NCI-H2171 treated with DMSO at 0.1 percent for 48 hours (cell line): Measurements from ENCODE around the gene ACTRT3.

Experiments
- DNase-seq: peaks from one replicate; lab custom pipeline; 2025; lab: John Stamatoyannopoulos, UW

The ACTRT3 gene

GRCh38 chr3:169769287-169770181 lies at the start of gene ACTRT3:
TSS of gene ACTRT3 (minus strand) at chr3:169769561. CDS start at chr3:169769520, 41 bp downstream.
- DNase-seq, result peak; percentile 84

- no peak for DNase-seq
These were observed 49.0 kb upstream of the ACTRT3 start for GRCh38 chr3:169818316-169818715.

- no peak for DNase-seq
These were observed 46.3 kb upstream of the ACTRT3 start for GRCh38 chr3:169815590-169816150.

- peak; percentile 41 for DNase-seq
These were observed 44.6 kb upstream of the ACTRT3 start for GRCh38 chr3:169813757-169814517.

DNA sequence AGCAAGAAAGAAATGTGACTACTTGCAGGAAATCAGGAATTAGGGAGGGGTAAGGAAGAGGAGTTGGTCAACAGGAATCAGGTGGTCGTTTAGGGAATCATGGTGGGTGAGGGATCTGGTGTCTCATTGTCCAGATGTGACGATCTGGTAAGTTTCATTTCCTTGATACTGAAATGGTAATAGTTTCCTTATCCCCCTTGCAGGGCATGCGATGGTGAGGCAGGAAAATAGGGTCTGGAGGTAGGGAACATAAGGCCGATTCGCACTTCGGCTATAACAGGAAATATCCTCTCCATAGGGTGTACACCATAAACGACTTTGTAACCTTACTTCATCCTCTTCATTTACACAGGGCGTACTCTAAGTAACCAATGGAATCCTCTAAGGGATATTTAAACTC lies 43.9 kb upstream of the ACTRT3 start:
- DNase-seq, result no peak

DNA sequence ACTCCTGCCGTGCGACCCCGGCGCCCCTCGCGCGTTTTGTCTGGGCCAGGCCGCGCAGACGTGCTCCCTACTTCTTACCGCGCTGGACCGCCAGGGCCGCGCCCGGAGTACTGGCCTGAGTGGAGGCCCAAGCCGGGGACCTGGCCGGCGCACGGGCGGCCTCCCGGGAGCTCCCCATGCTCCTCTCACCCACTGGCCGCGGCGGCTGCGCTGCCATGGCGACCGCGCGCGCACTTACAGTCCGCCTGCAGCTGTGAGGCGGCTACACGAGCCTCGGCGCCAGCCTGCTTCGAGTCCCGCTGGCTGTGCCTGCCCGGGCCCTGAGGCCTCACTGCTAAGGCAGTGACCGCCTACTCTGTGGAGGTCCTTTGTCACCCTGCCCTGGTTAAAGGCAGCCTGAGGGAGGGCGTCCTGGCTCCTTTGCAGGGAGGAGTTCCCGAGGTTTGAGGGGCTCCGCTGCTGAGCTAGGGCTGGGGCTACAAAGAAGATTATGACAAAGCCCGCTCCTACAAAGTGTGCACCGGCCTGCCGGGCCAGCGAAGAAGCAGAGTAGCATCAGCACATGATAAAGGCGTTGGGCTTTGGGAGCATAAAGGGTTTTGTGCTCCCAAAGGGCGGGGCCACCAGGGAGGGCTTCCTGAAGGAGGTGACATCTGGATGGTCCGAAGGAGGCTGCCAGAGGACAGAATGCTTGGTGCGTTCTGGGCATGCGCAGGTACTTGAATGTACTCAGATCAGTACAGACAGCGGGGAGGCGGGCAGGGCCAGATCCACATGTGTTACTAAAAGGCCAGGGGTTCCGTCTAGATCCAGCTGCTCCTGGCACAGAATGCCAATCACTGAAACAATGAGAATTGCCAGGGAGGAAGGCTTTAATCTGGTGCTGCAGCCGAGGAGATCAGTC lies 43.2 kb upstream of the ACTRT3 start, which contains the start of the genes LRRC34 and LRRIQ4:
LRRC34 (minus strand) TSS at position 573 of the 904 bp plus-strand sequence; CDS start at position 217, 356 bp downstream.
LRRIQ4 (plus strand) TSS at position 539 of the 904 bp plus-strand sequence. CDS start 9,052 bp downstream, outside the sequence.
- DNase-seq, result peak; percentile 84

- peak; percentile 40 for DNase-seq
These were observed 42.4 kb upstream of the ACTRT3 start for GRCh38 chr3:169811631-169812331.

- no peak for DNase-seq
These were observed 40.0 kb upstream of the ACTRT3 start for GRCh38 chr3:169809230-169809795.

DNA sequence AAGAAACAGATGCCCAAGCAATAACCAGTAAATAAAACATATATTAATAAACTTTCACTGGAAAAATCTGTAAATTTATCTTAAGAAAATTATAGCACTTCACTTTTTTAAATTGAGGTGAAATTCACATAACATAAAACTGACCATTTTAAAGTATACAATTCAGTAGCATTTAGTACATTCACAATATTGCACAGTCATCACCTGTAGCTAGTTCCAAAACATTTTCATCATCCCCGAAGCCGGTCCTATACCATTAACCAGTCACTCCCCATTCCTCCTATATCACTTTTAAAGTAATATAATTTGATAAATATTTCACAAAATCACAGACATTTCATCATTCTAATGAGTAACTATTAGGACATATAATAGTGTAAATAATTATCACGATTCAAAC lies 35.3 kb upstream of the ACTRT3 start:
- DNase-seq, result no peak

DNA sequence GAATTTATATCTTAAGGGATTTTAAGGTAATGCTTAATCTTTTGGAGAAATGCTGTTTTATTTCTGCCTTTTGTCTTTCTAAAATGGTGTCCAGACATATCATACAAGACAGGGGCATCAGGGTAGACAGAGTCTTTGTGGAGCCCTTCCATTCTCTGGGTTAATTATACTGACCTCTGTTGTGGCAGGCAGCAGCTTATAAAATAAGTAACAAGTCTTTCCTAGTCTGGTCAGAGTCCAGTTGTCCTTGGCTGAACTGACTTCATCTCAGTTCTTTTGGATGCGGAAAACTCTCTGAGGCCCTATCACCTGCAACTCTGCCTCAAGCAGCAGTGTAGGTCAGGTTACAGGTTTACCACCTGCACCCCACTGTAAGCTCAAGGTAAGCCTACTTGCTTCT lies 23.0 kb upstream of the ACTRT3 start:
- DNase-seq, result no peak

DNA sequence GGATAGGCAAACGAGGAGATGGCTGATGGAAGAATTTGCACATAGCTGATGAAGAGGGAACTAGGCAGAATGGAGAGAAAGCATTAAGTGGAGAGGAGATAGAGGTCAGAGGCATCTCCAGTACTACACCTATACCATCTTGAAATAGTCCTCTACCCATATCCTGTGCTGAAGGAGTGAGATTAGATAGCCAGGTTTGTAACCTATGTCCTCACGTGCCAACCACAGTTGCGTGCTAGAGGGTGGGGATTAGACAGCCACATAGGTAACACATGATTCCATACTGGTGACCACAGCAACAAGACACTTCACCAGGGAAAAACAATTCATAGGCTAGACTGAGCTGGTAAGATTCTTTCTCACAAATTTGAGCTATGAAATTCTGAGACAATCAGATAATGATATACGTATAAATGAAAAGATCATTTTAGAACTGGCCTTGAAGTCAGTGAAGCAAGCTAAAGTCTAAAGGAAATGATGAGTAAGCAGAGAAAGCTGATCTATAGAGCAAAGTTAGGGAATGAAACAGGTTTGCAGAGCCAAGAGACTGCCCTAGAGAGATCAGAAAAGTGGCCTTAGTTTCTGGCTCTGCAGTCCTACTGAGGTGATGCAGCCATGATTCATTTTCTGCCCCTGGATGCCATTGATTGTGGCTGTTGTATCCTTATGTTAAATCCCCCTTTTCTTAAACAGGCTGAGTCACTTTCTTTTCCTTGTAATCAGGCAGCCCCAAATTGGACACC lies 21.5 kb upstream of the ACTRT3 start:
- no peak for DNase-seq

GRCh38 chr3:169790219-169790618 lies 20.9 kb upstream of the ACTRT3 start:
- DNase-seq, result no peak

GRCh38 chr3:169787791-169788190 lies 18.4 kb upstream of the ACTRT3 start:
- DNase-seq, result no peak

DNA sequence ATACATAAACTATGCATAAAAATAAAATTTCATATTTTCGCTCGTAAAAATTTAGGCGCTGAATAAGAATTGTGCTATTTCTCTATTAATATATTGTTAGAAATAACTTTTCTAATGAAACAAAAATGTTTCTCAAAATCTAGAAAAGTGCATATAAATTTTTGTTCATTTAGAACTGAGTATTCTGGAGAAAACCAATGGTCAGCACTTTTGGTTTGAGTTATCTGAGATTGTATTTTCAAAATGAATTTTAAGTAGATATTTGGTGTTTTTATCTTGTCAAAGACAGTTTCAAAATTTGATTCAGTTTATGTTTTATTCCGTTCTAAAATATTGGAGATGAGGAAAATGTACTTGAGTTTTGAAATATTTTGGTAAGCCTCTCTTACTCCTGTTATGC lies 17.8 kb upstream of the ACTRT3 start:
- no peak for DNase-seq

DNA sequence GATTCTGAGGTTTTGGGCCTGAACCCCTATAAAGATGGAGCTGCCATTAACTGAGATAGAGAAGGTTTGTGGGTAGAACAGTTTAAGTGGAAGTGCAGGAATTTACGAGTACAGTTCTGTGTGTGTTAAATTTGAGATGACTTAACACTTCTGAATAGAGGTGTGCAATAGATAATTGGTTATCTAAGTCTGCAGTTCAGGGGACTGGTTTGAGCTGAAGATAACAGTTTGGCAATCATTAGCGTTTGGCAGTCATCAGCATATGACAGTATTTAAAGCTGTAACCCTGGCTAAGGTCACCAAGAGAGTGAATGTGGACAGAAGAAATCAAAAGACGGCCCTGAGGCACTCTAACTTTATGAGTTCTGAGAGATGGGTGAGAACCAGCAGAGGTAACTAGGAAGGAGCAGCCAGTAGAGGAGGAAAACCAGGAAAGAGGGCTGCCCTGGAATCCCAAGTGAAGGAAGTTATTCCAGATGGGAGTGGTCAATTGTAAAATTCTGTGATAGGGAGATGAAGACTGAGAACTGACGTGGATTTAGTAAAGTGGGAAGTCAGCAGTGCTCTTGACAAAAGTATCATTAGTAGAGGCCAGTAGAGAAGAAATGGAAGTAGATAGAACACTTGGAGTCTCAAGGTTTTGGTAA lies 12.0 kb upstream of the ACTRT3 start:
- DNase-seq, result no peak

DNA sequence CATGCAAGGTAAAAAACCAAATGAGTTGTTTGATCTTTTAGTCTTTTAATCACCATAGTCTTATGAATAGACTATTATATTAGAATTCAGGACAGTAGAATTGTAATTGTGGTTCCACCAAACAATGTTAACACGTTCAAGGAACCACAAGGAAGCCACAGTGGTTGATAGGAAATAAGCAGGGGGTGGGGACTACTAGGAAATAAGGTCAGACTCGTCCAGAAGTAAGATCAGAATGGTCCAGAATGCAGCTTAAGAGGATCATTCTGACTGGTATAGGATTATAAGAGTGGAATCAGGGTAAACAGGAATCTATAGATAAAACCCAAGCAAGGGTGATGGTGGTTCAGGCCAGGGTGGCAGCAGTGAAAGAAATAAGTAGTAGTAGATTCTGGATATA lies 11.4 kb upstream of the ACTRT3 start:
- no peak for DNase-seq

- DNase-seq, result no peak
These were observed 8.5 kb upstream of the ACTRT3 start for GRCh38 chr3:169777822-169778221.

DNA sequence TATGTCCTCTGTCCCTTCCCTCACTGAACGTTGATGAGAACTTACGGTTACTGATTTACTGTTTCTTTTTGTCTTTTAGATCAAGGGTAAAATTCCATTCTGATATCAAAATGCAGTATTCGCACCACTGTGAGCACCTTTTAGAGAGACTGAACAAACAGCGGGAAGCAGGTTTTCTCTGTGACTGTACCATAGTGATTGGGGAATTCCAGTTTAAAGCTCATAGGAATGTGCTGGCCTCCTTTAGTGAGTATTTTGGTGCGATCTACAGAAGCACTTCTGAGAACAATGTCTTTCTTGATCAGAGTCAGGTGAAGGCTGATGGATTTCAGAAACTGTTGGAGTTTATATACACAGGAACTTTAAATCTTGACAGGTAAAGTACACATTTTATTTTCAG lies 4.8 kb upstream of the ACTRT3 start:
- no peak for DNase-seq
